Type B pancreatic cell (in vitro differentiated cells): ENCODE data around the gene ESYT3. TPM values are rescaled to one million over a fixed set of nuclear protein-coding genes. Genes with fewer than 3 reads are reported as not detected.
A peak's percentile ranks its signal among the peaks of the same experiment; 100 is the strongest.

Experiments used
- DNase-seq: peaks from one replicate; pipeline ENCODE4 v3.0.0; 2021; ENCODE audit warnings: mixed read lengths; ENCODE audit not compliant: unreplicated experiment; ENCODE audit errors: extremely low spot score
- H3K27ac Mint-ChIP-seq: 2 replicates; pipeline ENCODE4 v1.8.0; 2021; ENCODE audit warnings: mild to moderate bottlenecking, mixed read lengths
- H3K27me3 Mint-ChIP-seq: 2 replicates; pipeline ENCODE4 v1.8.0; 2021; ENCODE audit warnings: mixed read lengths
- H3K36me3 Mint-ChIP-seq: 2 replicates; pipeline ENCODE4 v1.8.0; 2021; ENCODE audit warnings: mixed read lengths
- H3K4me1 Mint-ChIP-seq: one replicate; pipeline ENCODE4 v1.8.0; 2021; ENCODE audit warnings: mixed read lengths; ENCODE audit not compliant: unreplicated experiment
- H3K4me3 Mint-ChIP-seq: 2 replicates; pipeline ENCODE4 v1.8.0; 2021; ENCODE audit warnings: mild to moderate bottlenecking, mixed read lengths
- H3K9me3 Mint-ChIP-seq: 2 replicates; pipeline ENCODE4 v1.8.0; 2021; ENCODE audit warnings: mixed read lengths
- CTCF ChIP-seq: fragments of 200-600 bp; sonication (generic); conservative IDR thresholded peaks from 2 replicates; pipeline ENCODE4 v1.5.0; 2021; ENCODE audit warnings: antibody characterized with exemption, mild to moderate bottlenecking
- long read RNA-seq: library from polyadenylated mRNA; unstranded; transcript quantifications from one replicate; pipeline ENCODE4 v2.0.0, GENCODE V29; 2020
- total RNA-seq: library from RNA; stranded (reverse); gene quantifications from 2 replicates; pipeline ENCODE4 v1.2.1, GENCODE V29; 2021; ENCODE audit warnings: low replicate concordance

The ESYT3 gene
- 1.6 and 2.0 TPM in 2 replicates for total RNA-seq
- long read RNA-seq, result 0 reads

- H3K4me1 Mint-ChIP-seq, result no peaks in the 10 kb centered on the region
Observed at GRCh38 chr3:138434276-138434874, at the start of gene ESYT3. Gene ESYT3 (plus strand): TSS chr3:138434616. CDS start chr3:138434799, 183 bp downstream.

GRCh38 chr3:138384976-138385375 is 49.4 kb upstream of the ESYT3 start:
- DNase-seq, result no peak
- Mint-ChIP-seq H3K27ac (no peak overlapping the region), H3K36me3 (peaks cover 14% of the 10 kb centered on the region), H3K4me3 (no peak overlapping the region), H3K9me3 (peaks cover 5% of the 10 kb centered on the region), H3K27me3 (no peaks in the 10 kb centered on the region), H3K4me1 (peaks cover 15% of the 10 kb centered on the region)
- TF ChIP-seq CTCF, result no peak

More at GRCh38 chr3:138434276-138434874, at the start of gene ESYT3:
- H3K36me3 Mint-ChIP-seq, result no peaks in the 10 kb centered on the region
- no peak for TF ChIP-seq CTCF
- no peak within 1 kb of the TSS for H3K27ac Mint-ChIP-seq
- no peaks in the 10 kb centered on the region for H3K9me3 Mint-ChIP-seq
- peaks cover 68% of the 10 kb centered on the region for H3K27me3 Mint-ChIP-seq
- peak within 1 kb of the TSS; percentile 82 for H3K4me3 Mint-ChIP-seq
- no peak for DNase-seq

- Mint-ChIP-seq H3K9me3 (peaks cover 3% of the 10 kb centered on the region), H3K4me1 (peaks cover 18% of the 10 kb centered on the region), H3K27ac (no peak overlapping the region), H3K36me3 (peaks cover 7% of the 10 kb centered on the region), H3K27me3 (peaks cover 3% of the 10 kb centered on the region), H3K4me3 (no peak overlapping the region)
- DNase-seq, result no peak
- TF ChIP-seq CTCF, result no peak
Observed at GRCh38 chr3:138389144-138389601, 45.2 kb upstream of the ESYT3 start.

GRCh38 chr3:138389841-138390581 is 44.4 kb upstream of the ESYT3 start:
- H3K27me3 Mint-ChIP-seq, result peaks cover 3% of the 10 kb centered on the region
- no peak overlapping the region for H3K4me3 Mint-ChIP-seq
- H3K27ac Mint-ChIP-seq, result peak overlapping the region; percentile 83
- TF ChIP-seq CTCF, result no peak
- peaks cover 12% of the 10 kb centered on the region for H3K4me1 Mint-ChIP-seq
- H3K36me3 Mint-ChIP-seq, result no peaks in the 10 kb centered on the region
- no peaks in the 10 kb centered on the region for H3K9me3 Mint-ChIP-seq
- no peak for DNase-seq

GRCh38 chr3:138390582-138390932 is 43.9 kb upstream of the ESYT3 start:
- Mint-ChIP-seq H3K27ac (peak overlapping the region; percentile 83), H3K27me3 (peaks cover 3% of the 10 kb centered on the region), H3K4me1 (peaks cover 13% of the 10 kb centered on the region), H3K9me3 (no peaks in the 10 kb centered on the region), H3K36me3 (peaks cover 3% of the 10 kb centered on the region), H3K4me3 (no peak overlapping the region)
- DNase-seq, result no peak
- TF ChIP-seq CTCF, result no peak
